ENCODE data around the gene HIPK2. TPM values are rescaled to one million over a fixed set of nuclear protein-coding genes. Genes with fewer than 3 reads are reported as not detected.

HIPK2 gene
- total RNA-seq, 2 donors from 2014 or later: 28.7 to 35.4 TPM

- H3K36me3 Mint-ChIP-seq (ENCODE audit: insufficient read depth in 2 of 2): peaks cover 0 to 5% of the 10 kb centered on the region in 2 donors
- H3K9me3 Mint-ChIP-seq: no peaks in the 10 kb centered on the region
- no peak overlapping the region for H3K27ac Mint-ChIP-seq
- H3K4me1 Mint-ChIP-seq (ENCODE audit: low read depth): no peaks in the 10 kb centered on the region
- no peaks in the 10 kb centered on the region for H3K27me3 Mint-ChIP-seq (ENCODE audit: low read depth)
- ATAC-seq (replicated peaks in 1 of 2) (no peak), DNase-seq (no peak)
- H3K4me3 Mint-ChIP-seq: no peak overlapping the region
Observed at GRCh38 chr7:139600306-139600705, 177.5 kb downstream of the HIPK2 start.

DNA sequence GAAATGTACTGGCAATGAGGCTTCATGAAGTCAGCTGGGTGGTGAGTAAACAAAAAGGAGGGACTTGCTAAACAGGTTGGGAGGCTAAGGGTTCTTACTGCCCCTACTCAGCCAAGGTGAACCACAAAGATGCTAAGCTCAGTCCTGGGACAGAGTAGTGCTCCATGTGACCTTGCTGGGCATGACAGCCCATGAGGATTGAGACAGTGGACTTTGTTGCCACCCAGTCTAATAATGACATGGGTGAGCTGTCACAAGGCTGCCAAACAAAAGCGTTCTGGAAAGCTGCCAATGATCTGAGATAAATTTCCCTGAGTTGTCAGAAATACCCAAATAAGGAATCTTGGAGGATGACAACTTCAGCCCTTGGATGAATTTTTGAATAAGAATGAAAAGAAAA lies 179.2 kb downstream of the HIPK2 start:
- ATAC-seq (replicated peaks in 1 of 2) (no peak), DNase-seq (no peak)
- Mint-ChIP-seq H3K4me1 (ENCODE audit: low read depth) (no peaks in the 10 kb centered on the region), H3K4me3 (no peak overlapping the region), H3K27me3 (ENCODE audit: low read depth) (no peaks in the 10 kb centered on the region), H3K27ac (no peak overlapping the region), H3K36me3 (ENCODE audit: insufficient read depth in 2 of 2) (peaks cover 0 to 5% of the 10 kb centered on the region in 2 donors), H3K9me3 (no peaks in the 10 kb centered on the region)

DNA sequence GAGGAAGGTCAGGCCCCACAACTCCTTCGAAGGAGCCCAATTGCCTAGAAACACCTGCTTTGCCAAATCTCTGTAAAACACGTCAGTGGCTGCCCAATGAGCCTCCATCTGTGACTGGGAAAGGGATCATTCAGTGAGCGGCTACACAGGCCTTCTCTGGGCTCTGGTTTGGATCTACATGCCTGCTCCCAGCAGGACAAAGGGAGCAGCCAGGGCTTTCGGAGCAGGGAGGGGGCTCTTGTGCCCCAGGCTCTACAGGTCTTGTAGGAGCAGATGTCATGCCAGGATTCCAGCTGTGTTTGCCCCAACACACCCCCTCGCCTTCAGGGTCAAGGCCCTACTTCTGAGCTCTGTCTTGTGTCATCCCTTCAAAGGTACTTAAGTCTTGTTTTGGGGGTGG lies 180.8 kb downstream of the HIPK2 start:
- Mint-ChIP-seq H3K27me3 (ENCODE audit: low read depth) (no peaks in the 10 kb centered on the region), H3K4me3 (no peak overlapping the region), H3K27ac (no peak overlapping the region), H3K36me3 (ENCODE audit: insufficient read depth in 2 of 2) (peaks cover 0 to 5% of the 10 kb centered on the region in 2 donors), H3K4me1 (ENCODE audit: low read depth) (no peaks in the 10 kb centered on the region), H3K9me3 (no peaks in the 10 kb centered on the region)
- DNase-seq (no peak), ATAC-seq (replicated peaks in 1 of 2) (no peak)

DNA sequence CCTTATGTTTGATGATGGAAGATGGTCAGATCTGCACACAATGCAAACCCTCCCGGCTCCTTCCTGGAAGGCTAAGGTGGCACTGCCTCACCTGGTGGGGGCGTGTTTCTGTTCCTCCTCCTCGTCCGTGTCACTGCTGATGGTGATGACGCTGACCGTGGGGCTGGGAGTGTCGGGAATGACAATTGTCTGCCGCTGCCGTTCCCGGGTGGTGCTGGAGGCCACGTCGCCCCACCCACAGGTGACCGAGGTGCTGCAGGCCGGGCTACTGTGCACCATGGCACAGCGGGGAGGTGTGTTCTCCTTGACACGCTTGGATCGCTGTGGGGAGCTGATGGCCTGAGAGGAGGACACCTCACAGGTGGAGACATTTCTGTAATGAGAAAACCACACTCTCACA lies 181.2 kb downstream of the HIPK2 start:
- Mint-ChIP-seq H3K27ac (no peak overlapping the region), H3K4me1 (ENCODE audit: low read depth) (no peaks in the 10 kb centered on the region), H3K36me3 (ENCODE audit: insufficient read depth in 2 of 2) (peaks cover 0 to 5% of the 10 kb centered on the region in 2 donors), H3K4me3 (no peak overlapping the region), H3K9me3 (no peaks in the 10 kb centered on the region), H3K27me3 (ENCODE audit: low read depth) (no peaks in the 10 kb centered on the region)
- DNase-seq (no peak), ATAC-seq (replicated peaks in 1 of 2) (no peak)

DNA sequence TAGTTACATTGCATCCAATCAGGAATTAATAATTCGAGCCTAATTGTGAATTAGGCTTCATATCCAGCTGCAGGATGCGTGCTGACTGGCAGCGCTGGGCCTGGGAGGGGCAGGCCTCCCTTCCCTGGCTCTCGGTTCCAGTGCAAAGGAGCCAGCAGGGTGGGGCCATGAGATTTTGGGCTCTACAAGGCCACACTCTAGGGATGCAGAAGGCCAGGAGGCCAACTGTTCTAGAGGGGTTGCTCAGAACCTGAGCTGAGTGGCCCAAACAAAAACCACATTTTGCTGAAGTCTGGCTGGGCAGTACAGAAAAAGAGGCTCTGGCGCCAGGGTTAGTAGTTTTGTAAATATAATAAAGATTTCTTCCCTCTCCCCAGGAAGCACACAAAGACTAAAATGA lies 182.0 kb downstream of the HIPK2 start:
- no peak for ATAC-seq (replicated peaks in 1 of 2)
- H3K4me1 Mint-ChIP-seq (ENCODE audit: low read depth): no peaks in the 10 kb centered on the region
- H3K27me3 Mint-ChIP-seq (ENCODE audit: low read depth): no peaks in the 10 kb centered on the region
- H3K4me3 Mint-ChIP-seq: no peak overlapping the region
- no peak overlapping the region for H3K27ac Mint-ChIP-seq
- peaks cover 0 to 8% of the 10 kb centered on the region in 2 donors for H3K36me3 Mint-ChIP-seq (ENCODE audit: insufficient read depth in 2 of 2)
- H3K9me3 Mint-ChIP-seq: no peaks in the 10 kb centered on the region
- no peak for DNase-seq

DNA sequence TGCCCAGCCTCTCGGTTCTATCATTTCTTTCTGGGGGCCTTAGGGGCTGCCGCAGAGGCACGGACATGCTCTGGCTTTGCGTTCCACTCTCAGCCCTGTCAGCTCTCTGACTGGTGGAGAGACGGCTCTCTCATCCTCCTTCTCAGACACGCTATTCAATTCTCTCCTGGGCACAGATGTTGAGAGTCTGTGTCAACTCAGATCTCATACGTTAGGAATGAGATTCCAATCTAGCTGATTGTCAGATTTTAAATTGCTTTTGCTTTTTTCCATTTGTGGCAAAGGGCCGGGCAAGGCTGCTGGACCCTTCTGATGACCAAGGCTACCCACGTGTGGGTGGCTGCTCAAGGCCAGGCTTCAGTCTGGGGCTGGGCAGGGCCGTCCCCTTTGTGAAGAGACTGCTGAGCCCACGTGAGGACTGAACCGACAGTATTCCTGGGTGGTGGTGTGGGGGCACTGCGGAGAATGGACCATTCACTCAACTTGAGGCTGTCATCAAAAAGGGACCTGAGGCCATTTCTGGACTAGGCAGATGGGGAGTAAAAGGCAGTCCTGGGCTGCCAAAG lies 182.8 kb downstream of the HIPK2 start:
- Mint-ChIP-seq H3K27me3 (ENCODE audit: low read depth) (no peaks in the 10 kb centered on the region), H3K4me1 (ENCODE audit: low read depth) (no peaks in the 10 kb centered on the region), H3K36me3 (ENCODE audit: insufficient read depth in 2 of 2) (peaks cover 0 to 5% of the 10 kb centered on the region in 2 donors), H3K4me3 (no peak overlapping the region), H3K27ac (no peak overlapping the region), H3K9me3 (no peaks in the 10 kb centered on the region)
- ATAC-seq (replicated peaks in 1 of 2) (no peak), DNase-seq (no peak)

- ATAC-seq (replicated peaks in 1 of 2) (no peak), DNase-seq (no peak)
- Mint-ChIP-seq H3K4me1 (ENCODE audit: low read depth) (no peaks in the 10 kb centered on the region), H3K27ac (no peak overlapping the region), H3K36me3 (ENCODE audit: insufficient read depth in 2 of 2) (peaks cover 0 to 4% of the 10 kb centered on the region in 2 donors), H3K27me3 (ENCODE audit: low read depth) (no peaks in the 10 kb centered on the region), H3K9me3 (no peaks in the 10 kb centered on the region), H3K4me3 (no peak overlapping the region)
Observed at GRCh38 chr7:139594090-139594489, 183.7 kb downstream of the HIPK2 start.

DNA sequence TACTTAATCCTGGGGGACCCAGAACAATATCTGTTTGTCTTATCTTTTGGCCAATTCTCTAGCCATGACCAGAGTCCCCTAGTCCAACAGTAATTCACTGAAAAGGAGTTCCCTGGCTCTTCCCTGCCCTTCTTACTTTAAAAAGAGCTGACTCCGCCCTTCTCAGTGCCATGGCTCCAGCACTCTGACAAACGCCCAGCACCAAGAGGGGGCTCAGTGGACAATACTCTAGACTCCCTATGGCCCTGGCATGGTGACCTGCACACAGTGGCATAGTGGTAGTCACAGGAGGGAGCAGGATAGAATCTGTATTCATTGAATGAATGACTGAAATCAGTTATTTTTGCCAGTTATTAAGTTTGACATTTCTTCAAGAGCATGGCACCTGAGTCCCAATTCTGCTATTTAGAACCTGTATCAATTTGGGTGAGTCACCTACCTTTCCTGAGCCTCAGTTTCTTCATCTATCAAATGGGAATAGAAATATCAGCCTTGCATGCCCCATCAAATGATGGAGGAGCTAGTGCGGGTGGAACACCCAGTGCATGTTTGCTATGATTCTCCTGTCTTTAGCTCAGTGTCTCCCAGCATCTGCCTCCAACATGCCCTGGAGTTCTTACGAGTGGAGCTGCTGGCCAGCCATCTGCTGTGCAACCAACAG lies 184.9 kb downstream of the HIPK2 start:
- no peak for DNase-seq
- H3K4me1 Mint-ChIP-seq (ENCODE audit: low read depth): no peaks in the 10 kb centered on the region
- no peak for ATAC-seq (replicated peaks in 1 of 2)
- H3K27ac Mint-ChIP-seq: no peak overlapping the region
- no peaks in the 10 kb centered on the region for H3K9me3 Mint-ChIP-seq
- no peak overlapping the region for H3K4me3 Mint-ChIP-seq
- peaks cover 0 to 4% of the 10 kb centered on the region in 2 donors for H3K36me3 Mint-ChIP-seq (ENCODE audit: insufficient read depth in 2 of 2)
- H3K27me3 Mint-ChIP-seq (ENCODE audit: low read depth): no peaks in the 10 kb centered on the region

DNA sequence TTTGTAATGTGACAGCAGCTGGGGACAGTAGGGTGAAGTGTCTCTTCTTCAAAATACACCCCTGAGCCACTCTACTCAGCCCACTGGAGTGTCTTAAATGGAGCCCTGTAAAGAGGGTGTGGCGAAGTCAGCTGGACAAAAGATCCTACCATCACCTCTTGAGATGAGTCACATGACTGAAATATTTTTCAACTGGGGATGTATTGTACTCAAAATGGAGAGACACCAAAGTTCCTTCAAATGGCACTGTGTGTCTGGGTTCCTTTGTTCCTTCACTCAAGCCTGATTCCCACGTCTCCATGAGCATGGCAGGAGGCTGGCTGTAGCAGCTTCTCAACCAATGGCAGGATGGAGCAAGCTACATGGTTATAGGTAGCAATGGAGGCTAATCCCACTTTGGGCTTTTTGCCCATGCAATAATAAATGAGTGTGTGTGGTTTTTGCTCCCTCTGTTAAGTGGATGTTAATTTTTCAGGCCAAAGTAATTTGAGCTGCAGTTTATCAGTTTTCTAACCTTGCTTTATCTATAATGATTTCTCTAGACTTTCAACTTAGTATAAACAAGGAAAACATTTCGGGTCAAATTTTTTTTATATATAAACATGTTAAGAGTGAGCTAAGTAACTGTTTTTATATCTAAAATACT lies 186.1 kb downstream of the HIPK2 start:
- no peak overlapping the region for H3K4me3 Mint-ChIP-seq
- H3K4me1 Mint-ChIP-seq (ENCODE audit: low read depth): no peaks in the 10 kb centered on the region
- no peaks in the 10 kb centered on the region for H3K27me3 Mint-ChIP-seq (ENCODE audit: low read depth)
- DNase-seq (no peak), ATAC-seq (replicated peaks in 1 of 2) (no peak)
- no peak overlapping the region for H3K27ac Mint-ChIP-seq
- H3K36me3 Mint-ChIP-seq (ENCODE audit: insufficient read depth in 2 of 2): peaks cover 0 to 4% of the 10 kb centered on the region in 2 donors
- H3K9me3 Mint-ChIP-seq: no peaks in the 10 kb centered on the region

DNA sequence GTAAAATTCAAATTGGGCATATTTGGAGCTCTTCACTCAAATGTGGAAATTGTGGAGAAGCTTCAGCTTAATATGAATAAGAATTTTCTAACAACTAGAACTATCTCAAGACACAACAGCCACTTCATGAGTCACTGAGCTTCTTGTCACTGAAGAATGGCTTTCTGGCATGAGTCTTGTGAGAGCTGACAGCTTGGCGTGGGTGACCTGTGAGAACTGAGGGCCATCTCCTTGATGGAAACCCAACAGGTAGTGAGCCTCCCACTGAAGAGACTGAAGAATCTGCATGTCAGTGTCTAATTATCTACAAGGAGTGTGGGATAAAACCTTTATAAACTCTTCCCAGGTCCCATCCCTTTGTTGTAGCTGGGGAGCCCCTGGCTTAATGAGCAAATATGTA lies 188.3 kb downstream of the HIPK2 start:
- Mint-ChIP-seq H3K27ac (no peak overlapping the region), H3K9me3 (no peaks in the 10 kb centered on the region), H3K4me3 (no peak overlapping the region), H3K4me1 (ENCODE audit: low read depth) (no peaks in the 10 kb centered on the region), H3K36me3 (ENCODE audit: insufficient read depth in 2 of 2) (peaks cover 0 to 4% of the 10 kb centered on the region in 2 donors), H3K27me3 (ENCODE audit: low read depth) (no peaks in the 10 kb centered on the region)
- ATAC-seq (replicated peaks in 1 of 2) (peak in 1 of 2 donors; percentile 30), DNase-seq (no peak)

- H3K4me1 Mint-ChIP-seq (ENCODE audit: low read depth): peaks cover 5% of the 10 kb centered on the region
- no peaks in the 10 kb centered on the region for H3K27me3 Mint-ChIP-seq (ENCODE audit: low read depth)
- ATAC-seq (replicated peaks in 1 of 2): no peak
- peaks cover 0 to 4% of the 10 kb centered on the region in 2 donors for H3K36me3 Mint-ChIP-seq (ENCODE audit: insufficient read depth in 2 of 2)
- H3K4me3 Mint-ChIP-seq: no peak overlapping the region
- no peaks in the 10 kb centered on the region for H3K9me3 Mint-ChIP-seq
- no peak overlapping the region for H3K27ac Mint-ChIP-seq
- DNase-seq: no peak
Observed at GRCh38 chr7:139588632-139589031, 189.2 kb downstream of the HIPK2 start.

DNA sequence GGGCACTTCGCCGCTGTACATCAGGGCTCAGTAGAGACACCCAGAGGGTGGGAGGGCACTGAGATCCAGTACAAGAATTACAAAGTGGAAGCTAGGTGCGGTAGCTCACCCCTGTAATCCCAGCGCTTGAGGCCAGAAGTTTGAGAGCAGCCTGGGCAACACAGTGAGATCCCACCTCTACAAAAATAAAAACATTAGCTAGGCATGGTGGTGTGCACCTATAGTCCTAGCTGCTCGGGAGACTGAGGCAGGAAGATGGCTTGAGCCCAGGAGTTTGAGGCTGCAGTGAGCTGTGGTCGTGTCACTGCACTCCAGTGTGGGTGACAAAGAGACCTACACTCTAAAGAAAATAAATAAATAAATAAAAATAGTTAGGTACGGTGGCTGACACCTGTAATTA lies 190.3 kb downstream of the HIPK2 start:
- no peaks in the 10 kb centered on the region for H3K27me3 Mint-ChIP-seq (ENCODE audit: low read depth)
- H3K4me1 Mint-ChIP-seq (ENCODE audit: low read depth): peaks cover 16% of the 10 kb centered on the region
- ATAC-seq (replicated peaks in 1 of 2): no peak

GRCh38 chr7:139586286-139586685 lies 191.5 kb downstream of the HIPK2 start:
- ATAC-seq (replicated peaks in 1 of 2): no peak
- no peaks in the 10 kb centered on the region for H3K27me3 Mint-ChIP-seq (ENCODE audit: low read depth)

More for the DNA sequence above, 190.3 kb downstream of the HIPK2 start:
- no peak overlapping the region for H3K4me3 Mint-ChIP-seq
- H3K9me3 Mint-ChIP-seq: no peaks in the 10 kb centered on the region
- DNase-seq: no peak
- H3K27ac Mint-ChIP-seq: no peak overlapping the region
- H3K36me3 Mint-ChIP-seq (ENCODE audit: insufficient read depth in 2 of 2): peaks cover 0 to 7% of the 10 kb centered on the region in 2 donors

More at GRCh38 chr7:139586286-139586685, 191.5 kb downstream of the HIPK2 start:
- Mint-ChIP-seq H3K36me3 (ENCODE audit: insufficient read depth in 2 of 2) (peaks cover 0 to 7% of the 10 kb centered on the region in 2 donors), H3K4me1 (ENCODE audit: low read depth) (peaks cover 16% of the 10 kb centered on the region), H3K27ac (no peak overlapping the region), H3K9me3 (no peaks in the 10 kb centered on the region), H3K4me3 (no peak overlapping the region)
- no peak for DNase-seq
